ENCODE results near the gene PLD5.

DNA sequence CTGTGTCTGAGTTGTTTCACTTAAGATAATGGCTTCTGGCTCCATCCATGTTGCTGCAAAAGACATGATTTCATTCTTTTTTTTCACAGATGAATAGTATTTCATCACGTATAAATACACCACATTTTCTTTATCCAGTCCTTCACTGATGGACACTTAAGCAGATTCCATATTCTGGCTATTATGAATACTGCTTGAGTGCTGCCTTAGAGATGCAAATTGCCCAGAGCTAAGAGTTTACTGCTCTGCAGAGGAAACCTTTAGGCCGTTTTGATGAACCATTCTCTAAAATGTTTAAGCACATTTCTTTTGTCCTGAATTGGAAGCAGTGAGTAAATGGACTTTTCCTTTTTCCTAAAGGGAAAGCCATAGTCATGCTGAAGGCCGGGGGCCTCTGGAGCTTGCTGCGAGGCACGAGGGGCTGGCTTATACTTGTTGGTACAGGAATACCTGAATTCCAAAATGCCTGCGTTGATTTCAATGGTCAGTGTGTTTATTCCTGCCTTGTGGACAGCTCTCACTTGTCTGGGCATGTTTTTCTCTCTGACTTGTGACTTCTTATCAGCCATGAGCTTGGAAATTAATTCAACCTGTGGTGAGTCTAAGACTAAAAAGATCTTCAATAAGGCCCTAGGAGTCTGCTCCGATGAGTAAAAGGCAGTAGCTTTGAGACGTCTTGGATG is 324.6 kb downstream of the PLD5 start:
- TF ChIP-seq, protein P1, sequence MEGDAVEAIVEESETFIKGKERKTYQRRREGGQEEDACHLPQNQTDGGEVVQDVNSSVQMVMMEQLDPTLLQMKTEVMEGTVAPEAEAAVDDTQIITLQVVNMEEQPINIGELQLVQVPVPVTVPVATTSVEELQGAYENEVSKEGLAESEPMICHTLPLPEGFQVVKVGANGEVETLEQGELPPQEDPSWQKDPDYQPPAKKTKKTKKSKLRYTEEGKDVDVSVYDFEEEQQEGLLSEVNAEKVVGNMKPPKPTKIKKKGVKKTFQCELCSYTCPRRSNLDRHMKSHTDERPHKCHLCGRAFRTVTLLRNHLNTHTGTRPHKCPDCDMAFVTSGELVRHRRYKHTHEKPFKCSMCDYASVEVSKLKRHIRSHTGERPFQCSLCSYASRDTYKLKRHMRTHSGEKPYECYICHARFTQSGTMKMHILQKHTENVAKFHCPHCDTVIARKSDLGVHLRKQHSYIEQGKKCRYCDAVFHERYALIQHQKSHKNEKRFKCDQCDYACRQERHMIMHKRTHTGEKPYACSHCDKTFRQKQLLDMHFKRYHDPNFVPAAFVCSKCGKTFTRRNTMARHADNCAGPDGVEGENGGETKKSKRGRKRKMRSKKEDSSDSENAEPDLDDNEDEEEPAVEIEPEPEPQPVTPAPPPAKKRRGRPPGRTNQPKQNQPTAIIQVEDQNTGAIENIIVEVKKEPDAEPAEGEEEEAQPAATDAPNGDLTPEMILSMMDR (IDR thresholded peaks at IDR 0.05; ENCODE audit: low read depth, low read length, poor library complexity, severe bottlenecking): no peak
- TF ChIP-seq EZH2phosphoT487 (IDR thresholded peaks at IDR 0.05; ENCODE audit: borderline replicate concordance, low read length): no peak

All from DOHH2 (cell line).